K562 (cell line): ENCODE data around the gene GPR4. TPM values are rescaled to one million over a fixed set of nuclear protein-coding genes. Genes with fewer than 3 reads are reported as not detected.
"Not testable (repeated sequence)": the region's sequence is repeated elsewhere in the genome, so short reads cannot be mapped to it uniquely, and the experiment has no call there.

ENCODE experiments used
- ATAC-seq: fragments of 200-7000 bp; cut with Tn5 transposase; 3 replicates; pipeline ENCODE4 v1.9.1; 2020; ENCODE audit warnings: moderate library complexity
- BruUV-seq: library from RNA; stranded (reverse); fragments of 400-500 nt; replicated peaks from 2 replicates; lab custom pipeline; 2021; lab: Mats Ljungman, UMichigan
- CTCF ChIA-PET: fragments of 300-600 bp; formaldehyde crosslinking; extraction: SDS; loops from one replicate; lab custom pipeline; 2021; ENCODE audit warnings: low intra/inter-chr PET ratio; lab: Yijun Ruan, JAX
- POLR2A ChIA-PET: fragments of 300-600, 350-650 bp; sonication (Branson Sonifier 250); formaldehyde crosslinking; extraction: SDS; loops from one replicate; lab custom pipeline; 2021; ENCODE audit warnings: antibody characterized with exemption, inconsistent platforms; lab: Yijun Ruan, JAX
- DNase-seq, 4 experiments: peaks; one replicate each; pipeline versions ENCODE4 v3.0.0 to v3.0.0-alpha.2; 2011 to 2018; ENCODE audit warnings: low spot score in 3 of 4, mixed read lengths in 3 of 4; ENCODE audit errors: extremely low read depth in 1 of 4
- FAIRE-seq: peaks from 2 replicates; lab custom pipeline; 2011; peaks lifted over from hg19 to GRCh38; lab: Jason Lieb, UNC
- H2AFZ ChIP-seq: 2 replicates; pipeline ENCODE4 v1.6.0; 2011; ENCODE audit warnings: low read depth, low read length, control low read depth, inconsistent platforms
- H3K27ac ChIP-seq: fragments of 200-600 bp; 3 replicates; pipeline ENCODE4 v1.8.0; 2011; ENCODE audit warnings: low read depth, mild to moderate bottlenecking, control low read depth, inconsistent platforms, low read length, moderate library complexity, mixed read lengths; ENCODE audit errors: extremely low read depth
- H3K27me3 ChIP-seq, 2 experiments: fragments of 300-600 bp in 1 of 2; 2 replicates in 1 of 2; 3 replicates in 1 of 2; pipeline versions ENCODE4 v1.6.0 to v1.8.0; 2011; ENCODE audit warnings: inconsistent platforms in 2 of 2, low read length in 2 of 2, mild to moderate bottlenecking in 1 of 2, mixed read lengths in 1 of 2, moderate library complexity in 1 of 2; ENCODE audit not compliant: control insufficient read depth in 2 of 2, insufficient read depth in 2 of 2
- H3K36me3 ChIP-seq: fragments of 300-600 bp; 3 replicates; pipeline ENCODE4 v1.8.0; 2011; ENCODE audit warnings: mild to moderate bottlenecking, low read length, inconsistent platforms; ENCODE audit not compliant: control insufficient read depth, insufficient read depth
- H3K4me1 ChIP-seq, 2 experiments: fragments of 200-600 bp in 1 of 2; replicated peaks in 1 of 2; 2 replicates in 1 of 2; 3 replicates in 1 of 2; pipeline versions ENCODE4 v1.5.1 to v1.8.0; 2011; ENCODE audit warnings: inconsistent platforms in 2 of 2, low read length in 2 of 2, mild to moderate bottlenecking in 1 of 2, mixed read lengths in 1 of 2, moderate library complexity in 1 of 2; ENCODE audit not compliant: control insufficient read depth in 2 of 2, insufficient read depth in 2 of 2
- H3K4me2 ChIP-seq: 2 replicates; pipeline ENCODE4 v1.6.1; 2011; ENCODE audit warnings: low read length, control low read depth, inconsistent platforms, mixed read lengths; ENCODE audit not compliant: insufficient read depth
- H3K4me3 ChIP-seq: fragments of 200-600 bp; sonication (generic), shearing (Covaris generic); 2 replicates; pipeline ENCODE4 v1.5.1; 2016; ENCODE audit warnings: control low read depth, inconsistent platforms
- H3K79me2 ChIP-seq: fragments of 200-600 bp; 3 replicates; pipeline ENCODE4 v1.8.0; 2011; ENCODE audit warnings: low read length, inconsistent platforms; ENCODE audit not compliant: control insufficient read depth, insufficient read depth
- H3K9ac ChIP-seq, 2 experiments: 2 replicates each; pipeline versions ENCODE4 v1.6.0 to v1.6.1; 2011; ENCODE audit warnings: low read depth in 2 of 2, low read length in 2 of 2, control low read depth in 1 of 2, inconsistent platforms in 1 of 2, mild to moderate bottlenecking in 1 of 2, mixed read lengths in 1 of 2; ENCODE audit not compliant: insufficient read depth in 1 of 2
- H3K9me1 ChIP-seq: one replicate; pipeline ENCODE4 v1.6.0; 2011; ENCODE audit warnings: inconsistent platforms, mild to moderate bottlenecking, low read length, moderate library complexity; ENCODE audit not compliant: control insufficient read depth, insufficient read depth
- H3K9me3 ChIP-seq: replicated peaks from 2 replicates; pipeline ENCODE4 v1.5.1; 2011; ENCODE audit warnings: low read depth, low read length, inconsistent platforms; ENCODE audit not compliant: control insufficient read depth, insufficient read depth
- H4K20me1 ChIP-seq: replicated peaks from 2 replicates; pipeline ENCODE4 v1.6.1; 2011; ENCODE audit warnings: low read length, inconsistent platforms, mixed read lengths; ENCODE audit not compliant: control insufficient read depth, insufficient read depth
- BMI1 ChIP-seq: fragments of 150-350 bp; IDR thresholded peaks from 2 replicates; pipeline ENCODE4 v1.6.1; 2014; ENCODE audit warnings: low read length
- BRD9 ChIP-seq: fragments of 450-650 bp; IDR thresholded peaks from 2 replicates; pipeline ENCODE4 v1.6.1; 2018; ENCODE audit warnings: low read depth; ENCODE audit not compliant: partially characterized antibody
- DPF2 ChIP-seq: fragments of 450-650 bp; IDR thresholded peaks from 2 replicates; pipeline ENCODE4 v1.6.1; 2016
- PHF8 ChIP-seq: fragments of 200-600 bp; sonication (generic); IDR thresholded peaks from 2 replicates; pipeline ENCODE4 v1.6.1; 2012; ENCODE audit warnings: mixed run types, mild to moderate bottlenecking, inconsistent platforms, low read length, moderate library complexity, borderline replicate concordance
- PTRF ChIP-seq: fragments of 450-650 bp; IDR thresholded peaks from 2 replicates; pipeline ENCODE4 v1.6.1; 2016; ENCODE audit warnings: mild to moderate bottlenecking, missing genetic modification characterization, missing compliant biosample characterization
- RFX5 ChIP-seq: IDR thresholded peaks from 2 replicates; pipeline ENCODE4 v1.6.1; 2011; ENCODE audit warnings: low read depth, mild to moderate bottlenecking, improper control_type of control experiment, low read length
- SAP30 ChIP-seq: fragments of 200-600 bp; sonication (generic); IDR thresholded peaks from 2 replicates; pipeline ENCODE4 v1.6.1; 2012; ENCODE audit warnings: borderline replicate concordance, low read depth, mild to moderate bottlenecking, moderate library complexity, low read length, control low read depth, inconsistent platforms; ENCODE audit not compliant: insufficient read depth, poor library complexity, severe bottlenecking
- SOX6 ChIP-seq: fragments of 450-650 bp; IDR thresholded peaks from 2 replicates; pipeline ENCODE4 v1.6.1; 2014; ENCODE audit warnings: mild to moderate bottlenecking
- whole genome bisulfite sequencing: fragments of 100-300 bp; shearing (Covaris generic); methylation state at CpG from one replicate; pipeline ENCODE4 v1.1.6; 2016; ENCODE audit warnings: low coverage, mixed read lengths; ENCODE audit not compliant: insufficient coverage; ENCODE audit errors: missing lambda C conversion rate; 5-methylcytosine and 5-hydroxymethylcytosine counted together
- in situ Hi-C: fragments of 300-500 bp; cut with MboI; formaldehyde crosslinking; loops from 4 replicates; pipeline ENCODE4 v1.15.0; 2018; ENCODE audit warnings: inconsistent platforms, mixed read lengths
- intact Hi-C: fragments of 100-400 bp; cut with micrococcal nuclease; formaldehyde crosslinking; loops from 2 replicates; pipeline ENCODE4 v1.14.2; 2022
- polyA plus RNA-seq, 8 experiments: library from polyadenylated mRNA; depleted of rRNA in 4 of 8; stranded (reverse) in 5 of 8; unstranded in 3 of 8; fragments of >200 nt; fragmentation: Nextera tagmentation in 2 of 8; fragmentation: Illumina TruSeq in 1 of 8; extraction: Ambion mirVana in 2 of 8; extraction: Trizol in 1 of 8; gene quantifications; 2 replicates each; pipeline versions ENCODE4 v1.2.1 to v1.2.3, GENCODE V29; 2011 to 2014; ENCODE audit warnings: inconsistent platforms in 1 of 8, missing spikeins in 1 of 8
- total RNA-seq, 7 experiments: library from RNA; depleted of rRNA in 6 of 7; stranded (reverse); fragments of >200 nt in 6 of 7; fragmentation: Illumina TruSeq in 2 of 7; extraction: Trizol in 2 of 7; gene quantifications; 2 replicates each; pipeline versions ENCODE4 v1.2.1 to v1.2.3, GENCODE V29; 2011 to 2021; ENCODE audit warnings: low replicate concordance in 1 of 7
- TF ChIP-seq, protein P1 (sequence below): fragments of 450-650 bp; formaldehyde crosslinking; conservative IDR thresholded peaks from 2 replicates; pipeline ENCODE4 v1.4.0; 2022; ENCODE audit warnings: mild to moderate bottlenecking, missing genetic modification characterization
- TF ChIP-seq, protein P2 (sequence below): fragments of 450-650 bp; IDR thresholded peaks from 2 replicates; pipeline ENCODE4 v1.6.1; 2014; ENCODE audit warnings: low read depth, mild to moderate bottlenecking, moderate library complexity, borderline replicate concordance

Gene GPR4
- total and polyA plus RNA-seq, 9 of the 15 experiments (the other 6 are each of a cell fraction or from before 2014, with no cell fraction given), result 0.03 to 0.09 (median 0.04) TPM; not detected in 5

DNA sequence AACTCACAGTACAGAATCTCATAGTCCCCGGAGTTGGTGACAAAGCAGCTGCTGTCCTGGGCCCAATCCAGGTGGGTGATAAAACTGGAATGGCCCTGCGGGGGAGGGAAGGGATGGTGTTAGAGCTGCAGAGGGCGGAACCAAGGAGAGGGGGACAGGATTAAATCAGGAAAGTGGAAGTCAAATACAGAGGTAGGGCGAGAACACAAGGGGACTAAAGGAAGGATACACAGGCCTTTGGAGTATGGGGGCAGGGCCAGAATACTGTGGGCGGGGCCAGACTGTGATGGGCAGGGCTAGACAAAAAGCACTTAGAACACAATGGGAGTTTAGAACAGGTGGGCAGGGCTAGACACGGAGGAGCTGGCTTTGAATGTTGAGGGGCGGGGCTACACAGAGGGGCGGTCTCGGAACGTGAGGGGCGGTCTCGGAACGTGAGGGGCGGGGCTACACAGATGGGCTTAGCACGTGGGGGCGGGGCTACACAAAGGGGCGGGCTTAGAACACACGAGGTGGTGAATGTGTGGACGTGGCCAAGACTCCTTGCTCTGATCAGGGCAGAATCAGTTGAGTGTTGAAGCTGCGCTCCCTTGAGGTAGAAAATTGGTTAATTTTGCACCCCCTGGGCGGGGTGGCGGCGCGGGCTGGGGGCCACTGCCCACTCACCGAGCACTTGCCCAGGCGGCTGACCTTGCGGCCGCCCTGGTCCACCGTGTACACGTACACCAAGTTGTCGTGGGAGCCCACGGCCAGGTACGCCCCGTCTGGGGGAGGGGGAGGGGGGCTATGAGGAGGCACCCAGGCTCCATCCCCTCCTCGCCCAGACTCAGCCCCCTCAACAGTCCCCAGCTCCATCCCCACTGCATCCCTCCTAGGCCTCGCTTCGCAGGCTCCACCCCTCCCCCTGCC lies 14.0 kb upstream of the GPR4 start (continued):
- TF ChIP-seq, protein P1, sequence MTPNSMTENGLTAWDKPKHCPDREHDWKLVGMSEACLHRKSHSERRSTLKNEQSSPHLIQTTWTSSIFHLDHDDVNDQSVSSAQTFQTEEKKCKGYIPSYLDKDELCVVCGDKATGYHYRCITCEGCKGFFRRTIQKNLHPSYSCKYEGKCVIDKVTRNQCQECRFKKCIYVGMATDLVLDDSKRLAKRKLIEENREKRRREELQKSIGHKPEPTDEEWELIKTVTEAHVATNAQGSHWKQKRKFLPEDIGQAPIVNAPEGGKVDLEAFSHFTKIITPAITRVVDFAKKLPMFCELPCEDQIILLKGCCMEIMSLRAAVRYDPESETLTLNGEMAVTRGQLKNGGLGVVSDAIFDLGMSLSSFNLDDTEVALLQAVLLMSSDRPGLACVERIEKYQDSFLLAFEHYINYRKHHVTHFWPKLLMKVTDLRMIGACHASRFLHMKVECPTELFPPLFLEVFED, result no peak
- TF ChIP-seq PTRF (tag), result no peak
- peak; percentile 88 for TF ChIP-seq SOX6
- no peak for TF ChIP-seq BRD9
- no peak for TF ChIP-seq RFX5
- TF ChIP-seq, protein P2, sequence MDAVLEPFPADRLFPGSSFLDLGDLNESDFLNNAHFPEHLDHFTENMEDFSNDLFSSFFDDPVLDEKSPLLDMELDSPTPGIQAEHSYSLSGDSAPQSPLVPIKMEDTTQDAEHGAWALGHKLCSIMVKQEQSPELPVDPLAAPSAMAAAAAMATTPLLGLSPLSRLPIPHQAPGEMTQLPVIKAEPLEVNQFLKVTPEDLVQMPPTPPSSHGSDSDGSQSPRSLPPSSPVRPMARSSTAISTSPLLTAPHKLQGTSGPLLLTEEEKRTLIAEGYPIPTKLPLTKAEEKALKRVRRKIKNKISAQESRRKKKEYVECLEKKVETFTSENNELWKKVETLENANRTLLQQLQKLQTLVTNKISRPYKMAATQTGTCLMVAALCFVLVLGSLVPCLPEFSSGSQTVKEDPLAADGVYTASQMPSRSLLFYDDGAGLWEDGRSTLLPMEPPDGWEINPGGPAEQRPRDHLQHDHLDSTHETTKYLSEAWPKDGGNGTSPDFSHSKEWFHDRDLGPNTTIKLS, result peak; percentile 93
- peak; percentile 63; the same call in 1 of the 2 replicates for TF ChIP-seq PHF8
- no peak for TF ChIP-seq BMI1
- peak; percentile 21 for TF ChIP-seq SAP30
- 0 out of 2 replicates have a peak, but pooled peaks have one; percentile 37 for TF ChIP-seq DPF2

DNA sequence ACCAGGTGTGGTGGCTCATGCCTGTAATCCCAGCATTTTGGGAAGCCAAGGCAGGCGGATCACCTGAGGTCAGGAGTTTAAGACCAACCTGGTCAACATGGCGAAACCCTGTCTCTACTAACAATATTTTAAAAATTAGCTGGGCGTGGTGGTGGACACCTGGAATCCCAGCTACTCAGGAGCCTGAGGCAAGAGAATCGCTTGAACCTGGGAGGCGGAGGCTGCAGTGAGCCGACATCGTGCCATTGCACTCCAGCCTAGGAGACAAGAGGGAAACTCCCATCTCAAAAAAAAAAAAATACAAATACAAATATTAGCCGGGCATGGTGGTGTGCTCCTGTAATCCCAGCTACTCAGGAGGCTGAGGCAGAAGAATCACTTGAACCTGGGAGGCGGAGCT lies 13.0 kb upstream of the GPR4 start:
- H3K79me2 ChIP-seq, BruUV-seq, DNase-seq, intact Hi-C loops, H3K9ac ChIP-seq, H3K27me3 ChIP-seq, H3K4me3 ChIP-seq, H4K20me1 ChIP-seq, H3K4me2 ChIP-seq, ATAC-seq, FAIRE-seq, H3K9me3 ChIP-seq, H2AFZ ChIP-seq, H3K27ac ChIP-seq, CTCF ChIA-PET, in situ Hi-C loops, H3K9me1 ChIP-seq: not testable (repeated sequence)
- Histone ChIP-seq H3K36me3 (peaks cover 72% of the 10 kb centered on the region; the same call in 2 of the 3 replicates), H3K4me1 (peaks cover 11 to 18% of the 10 kb centered on the region in 2 experiments)
- POLR2A ChIA-PET, result interaction anchor here (1.4 kb wide), 1 partner anchor 11 kb away, joined by 12 read pairs; no protein-coding TSS in a partner anchor
- 98% methylated on average over 8 of the region's 9 CpGs for WGBS
